ENCODE data around the gene SLC41A3. TPM values are rescaled to one million over a fixed set of nuclear protein-coding genes. Genes with fewer than 3 reads are reported as not detected.

The SLC41A3 gene
- polyA plus RNA-seq, 2 of the 4 experiments (the other 2 are of a cell fraction), result 18.9 to 24.2 TPM

- CTCF ChIA-PET, result no interaction called here
- Histone ChIP-seq H3K9me3 (no peaks in the 10 kb centered on the region), H3K4me2 (no peak overlapping the region), H3K27ac (no peak overlapping the region), H3K4me1 (no peaks in the 10 kb centered on the region), H3K4me3 (no peak overlapping the region)
- no CpG with 5 or more reads among the region's 14 CpGs for WGBS (ENCODE audit: missing lambda C conversion rate)
- ATAC-seq, result no peak
- POLR2A ChIA-PET, result no interaction called here
- FAIRE-seq, result no peak
- TF ChIP-seq KDM1A (IDR thresholded peaks at IDR 0.05; ENCODE audit: low read depth) (no peak), JUNB (IDR thresholded peaks at IDR 0.05) (no peak), RAD21 (conservative IDR thresholded peaks at IDR 0.05 in 1 of 2, IDR thresholded peaks at IDR 0.05 in 1 of 2) (no peak), CBX2 (IDR thresholded peaks at IDR 0.05; ENCODE audit: borderline replicate concordance, low read depth) (no peak), MYC (IDR thresholded peaks at IDR 0.05; ENCODE audit: borderline replicate concordance, low read length) (no peak), ZFP36 (IDR thresholded peaks at IDR 0.05; ENCODE audit: borderline replicate concordance, partially characterized antibody) (no peak), PHF8 (IDR thresholded peaks at IDR 0.05; ENCODE audit: borderline replicate concordance, low read depth) (no peak), RFX5 (IDR thresholded peaks at IDR 0.05) (no peak), NFE2L2 (conservative IDR thresholded peaks at IDR 0.05; ENCODE audit: low read length) (no peak), HDAC2 (IDR thresholded peaks at IDR 0.05) (no peak), CHD4 (IDR thresholded peaks at IDR 0.05; ENCODE audit: borderline replicate concordance) (no peak), FOSB (CRISPR knock-in tag; IDR thresholded peaks at IDR 0.05) (no peak)
- DNase-seq (ENCODE audit: low read depth in 1 of 2, low spot score in 1 of 2), result no peak
These were observed 123.9 kb downstream of the SLC41A3 start for GRCh38 chr3:125960066-125960424.

- no peaks in the 10 kb centered on the region for H3K4me1 ChIP-seq
- no peak overlapping the region for H3K4me2 ChIP-seq
- ATAC-seq (peak in 1 of 2 experiments; percentile 41; a peak in 3 of 6 replicates), FAIRE-seq (no peak), DNase-seq (ENCODE audit: low read depth in 1 of 2, low spot score in 1 of 2) (no peak)
- no peak overlapping the region for H3K4me3 ChIP-seq
- POLR2A ChIA-PET, result no interaction called here
- no peaks in the 10 kb centered on the region for H3K9me3 ChIP-seq
- no peak for TF ChIP-seq HEYL (CRISPR knock-in tag; IDR thresholded peaks at IDR 0.05)
- TF ChIP-seq RNF2 (IDR thresholded peaks at IDR 0.05; ENCODE audit: borderline replicate concordance, low read depth), result no peak
- no peak for TF ChIP-seq JUN (IDR thresholded peaks at IDR 0.05)
- no peak for TF ChIP-seq TP53 (CRISPR knock-in tag; IDR thresholded peaks at IDR 0.05)
- TF ChIP-seq RAD21 (conservative IDR thresholded peaks at IDR 0.05 in 1 of 2, IDR thresholded peaks at IDR 0.05 in 1 of 2), result no peak
- TF ChIP-seq, protein P1, sequence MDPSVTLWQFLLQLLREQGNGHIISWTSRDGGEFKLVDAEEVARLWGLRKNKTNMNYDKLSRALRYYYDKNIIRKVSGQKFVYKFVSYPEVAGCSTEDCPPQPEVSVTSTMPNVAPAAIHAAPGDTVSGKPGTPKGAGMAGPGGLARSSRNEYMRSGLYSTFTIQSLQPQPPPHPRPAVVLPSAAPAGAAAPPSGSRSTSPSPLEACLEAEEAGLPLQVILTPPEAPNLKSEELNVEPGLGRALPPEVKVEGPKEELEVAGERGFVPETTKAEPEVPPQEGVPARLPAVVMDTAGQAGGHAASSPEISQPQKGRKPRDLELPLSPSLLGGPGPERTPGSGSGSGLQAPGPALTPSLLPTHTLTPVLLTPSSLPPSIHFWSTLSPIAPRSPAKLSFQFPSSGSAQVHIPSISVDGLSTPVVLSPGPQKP (IDR thresholded peaks at IDR 0.05; ENCODE audit: low read depth, low read length), result no peak
- TF ChIP-seq SREBF2 (IDR thresholded peaks at IDR 0.05), result no peak
- TF ChIP-seq EP300 (IDR thresholded peaks at IDR 0.05), result no peak
- TF ChIP-seq RARB (CRISPR knock-in tag; IDR thresholded peaks at IDR 0.05), result no peak
- TF ChIP-seq HES2 (IDR thresholded peaks at IDR 0.05), result no peak
- TF ChIP-seq PHF8 (IDR thresholded peaks at IDR 0.05; ENCODE audit: borderline replicate concordance, low read depth), result no peak
- no peak overlapping the region for H3K27ac ChIP-seq
- 97% methylated on average over 6 of the region's 39 CpGs for WGBS (ENCODE audit: missing lambda C conversion rate)
- CTCF ChIA-PET, result no interaction called here
These were observed 124.4 kb downstream of the SLC41A3 start for GRCh38 chr3:125959317-125960065.

GRCh38 chr3:125958511-125959316 lies 125.2 kb downstream of the SLC41A3 start:
- Histone ChIP-seq H3K27ac (peak overlapping the region; percentile 50 to 84; a peak in 4 of 6 replicates), H3K4me1 (no peaks in the 10 kb centered on the region), H3K9me3 (no peaks in the 10 kb centered on the region), H3K4me2 (peak overlapping the region; percentile 82), H3K4me3 (peak overlapping the region; percentile 47)
- ChIA-PET CTCF (no interaction called here), POLR2A (no interaction called here)
- no peak for FAIRE-seq
- ATAC-seq, result peak; percentile 47; a peak in 5 of 6 replicates
- WGBS (ENCODE audit: missing lambda C conversion rate), result 100% methylated on average over 11 of the region's 46 CpGs
- TF ChIP-seq NR3C1 (IDR thresholded peaks at IDR 0.05), result no peak
- no peak for TF ChIP-seq PHF8 (IDR thresholded peaks at IDR 0.05; ENCODE audit: borderline replicate concordance, low read depth)
- no peak for TF ChIP-seq CEBPB (IDR thresholded peaks at IDR 0.05)
- DNase-seq (ENCODE audit: low read depth in 1 of 2, low spot score in 1 of 2), result no peak
